H1 (cell line): ENCODE results near the gene CAMK2A. TPM values are rescaled to one million over a fixed set of nuclear protein-coding genes. Genes with fewer than 3 reads are reported as not detected.

Experiments
- CTCF ChIA-PET: fragments of 300-600 bp; sonication (Branson Sonifier 250); formaldehyde crosslinking; loops from one replicate; lab custom pipeline; 2021; ENCODE audit not compliant: partially characterized antibody; lab: Charles Lee
- POLR2A ChIA-PET: fragments of 300-600 bp; sonication (Branson Sonifier 250); formaldehyde crosslinking; loops from one replicate; lab custom pipeline; 2021; ENCODE audit warnings: inconsistent platforms; ENCODE audit not compliant: partially characterized antibody; lab: Charles Lee
- DNase-seq, 2 experiments: peaks; one replicate each; pipeline versions ENCODE4 v3.0.0 to v3.0.0-alpha.2; 2010 to 2022; ENCODE audit warnings: low spot score in 2 of 2, low read depth in 1 of 2, mixed read lengths in 1 of 2
- FAIRE-seq: peaks from 2 replicates; lab custom pipeline; 2011; peaks lifted over from hg19 to GRCh38; lab: Jason Lieb, UNC
- H2AFZ ChIP-seq: 2 replicates; pipeline ENCODE4 v1.8.1; 2012; ENCODE audit warnings: low read length, inconsistent platforms
- H2AK5ac ChIP-seq: 2 replicates; pipeline ENCODE4 v1.6.1; 2013; ENCODE audit warnings: low read depth, low read length
- H2BK120ac ChIP-seq: replicated peaks from 2 replicates; pipeline ENCODE3; 2013; ENCODE audit warnings: low read depth, low read length, inconsistent platforms
- H2BK12ac ChIP-seq: 2 replicates; pipeline ENCODE4 v1.6.1; 2013; ENCODE audit warnings: low read depth, low read length
- H2BK15ac ChIP-seq: 2 replicates; pipeline ENCODE4 v1.6.1; 2013; ENCODE audit warnings: low read length
- H2BK20ac ChIP-seq: 2 replicates; pipeline ENCODE4 v1.6.1; 2013; ENCODE audit warnings: low read length
- H2BK5ac ChIP-seq: 2 replicates; pipeline ENCODE4 v1.6.1; 2013; ENCODE audit warnings: low read depth, low read length
- H3K14ac ChIP-seq: 2 replicates; pipeline ENCODE4 v1.6.1; 2013; ENCODE audit warnings: inconsistent platforms; ENCODE audit not compliant: insufficient read length
- H3K18ac ChIP-seq: 2 replicates; pipeline ENCODE4 v1.6.1; 2013; ENCODE audit warnings: low read length; ENCODE audit errors: extremely low read depth
- H3K23ac ChIP-seq: 2 replicates; pipeline ENCODE4 v1.6.1; 2013; ENCODE audit warnings: inconsistent platforms; ENCODE audit not compliant: insufficient read length
- H3K23me2 ChIP-seq: 2 replicates; pipeline ENCODE4 v1.6.1; 2013; ENCODE audit warnings: low read depth, low read length
- H3K27ac ChIP-seq: 2 replicates; pipeline ENCODE4 v1.6.1; 2011; ENCODE audit warnings: low read depth, low read length, inconsistent platforms
- H3K27me3 ChIP-seq, 4 experiments: replicated peaks in 1 of 4; 1 replicate in 1 of 4; 2 replicates in 3 of 4; pipeline versions ENCODE4 v1.6.1 to v1.8.1; 2011 to 2013; ENCODE audit warnings: low read length in 3 of 4, mild to moderate bottlenecking in 3 of 4, inconsistent platforms in 2 of 4, mixed read lengths in 2 of 4, moderate library complexity in 1 of 4; ENCODE audit not compliant: control insufficient read depth in 3 of 4, insufficient read depth in 3 of 4; ENCODE audit errors: extremely low read depth in 1 of 4
- H3K36me3 ChIP-seq, 4 experiments: 2 replicates each; pipeline versions ENCODE4 v1.6.1 to v1.8.1; 2011 to 2013; ENCODE audit warnings: mild to moderate bottlenecking in 4 of 4, low read length in 3 of 4, moderate library complexity in 2 of 4, control low read depth in 1 of 4, inconsistent platforms in 1 of 4; ENCODE audit not compliant: insufficient read depth in 4 of 4, control insufficient read depth in 2 of 4
- H3K4ac ChIP-seq: replicated peaks from 2 replicates; pipeline ENCODE3; 2013; ENCODE audit warnings: low read length, low read depth, mixed read lengths, inconsistent platforms; ENCODE audit not compliant: insufficient read length
- H3K4me1 ChIP-seq, 4 experiments: replicated peaks in 1 of 4; 1 replicate in 1 of 4; 2 replicates in 3 of 4; pipeline versions ENCODE4 v1.6.1 to v1.8.1; 2011 to 2013; ENCODE audit warnings: low read length in 3 of 4, inconsistent platforms in 2 of 4, mixed read lengths in 1 of 4; ENCODE audit not compliant: insufficient read depth in 4 of 4, control insufficient read depth in 3 of 4
- H3K4me2 ChIP-seq, 2 experiments: 2 replicates each; pipeline versions ENCODE4 v1.6.1 to v1.8.1; 2011 to 2013; ENCODE audit warnings: low read depth in 2 of 2, low read length in 2 of 2, control low read depth in 1 of 2, inconsistent platforms in 1 of 2, mild to moderate bottlenecking in 1 of 2; ENCODE audit not compliant: insufficient read depth in 1 of 2
- H3K4me3 ChIP-seq, 4 experiments: fragments of 200-600, 300-600 bp in 1 of 4; sonication (generic), shearing (Covaris generic), sonication (Bioruptor Twin) in 1 of 4; 2 replicates each; pipeline versions ENCODE4 v1.5.1 to v1.8.1; 2011 to 2016; ENCODE audit warnings: low read length in 4 of 4, low read depth in 3 of 4, control low read depth in 2 of 4, inconsistent platforms in 2 of 4, mild to moderate bottlenecking in 2 of 4, mixed read lengths in 1 of 4, moderate library complexity in 1 of 4; ENCODE audit not compliant: insufficient read depth in 2 of 4; ENCODE audit errors: extremely low read depth in 1 of 4
- H3K56ac ChIP-seq: replicated peaks from 2 replicates; pipeline ENCODE3; 2013; ENCODE audit warnings: low read depth, mild to moderate bottlenecking, mixed read lengths, low read length, inconsistent platforms; ENCODE audit not compliant: insufficient read length
- H3K79me1 ChIP-seq: 2 replicates; pipeline ENCODE4 v1.6.1; 2013; ENCODE audit warnings: low read depth, low read length, control low read depth
- H3K79me2 ChIP-seq, 2 experiments: 2 replicates each; pipeline versions ENCODE4 v1.6.1 to v1.8.1; 2012 to 2013; ENCODE audit warnings: low read length in 2 of 2, mild to moderate bottlenecking in 2 of 2, inconsistent platforms in 1 of 2; ENCODE audit not compliant: insufficient read depth in 2 of 2, control insufficient read depth in 1 of 2
- H3K9ac ChIP-seq, 4 experiments: replicated peaks in 1 of 4; 1 replicate in 1 of 4; 2 replicates in 3 of 4; pipeline versions ENCODE4 v1.6.1 to v1.8.1; 2011 to 2013; ENCODE audit warnings: low read depth in 3 of 4, low read length in 3 of 4, control low read depth in 2 of 4, mild to moderate bottlenecking in 2 of 4, moderate library complexity in 2 of 4, inconsistent platforms in 1 of 4; ENCODE audit errors: extremely low read depth in 1 of 4
- H3K9me3 ChIP-seq, 2 experiments: 2 replicates each; pipeline versions ENCODE4 v1.6.1 to v1.8.1; 2012 to 2013; ENCODE audit warnings: mild to moderate bottlenecking in 2 of 2, moderate library complexity in 2 of 2, control low read depth in 1 of 2, inconsistent platforms in 1 of 2, low read depth in 1 of 2, low read length in 1 of 2, mixed read lengths in 1 of 2; ENCODE audit not compliant: insufficient read depth in 2 of 2
- H4K20me1 ChIP-seq, 2 experiments: replicated peaks in 1 of 2; 2 replicates each; pipeline versions ENCODE3 to v1.8.1; 2011 to 2013; ENCODE audit warnings: inconsistent platforms in 2 of 2, low read length in 2 of 2, mild to moderate bottlenecking in 1 of 2; ENCODE audit not compliant: insufficient read depth in 2 of 2, control insufficient read depth in 1 of 2
- H4K5ac ChIP-seq: 2 replicates; pipeline ENCODE4 v1.6.1; 2013; ENCODE audit warnings: low read length, low read depth, mixed read lengths, inconsistent platforms; ENCODE audit not compliant: insufficient read length
- H4K8ac ChIP-seq: 2 replicates; pipeline ENCODE4 v1.8.0; 2013; ENCODE audit warnings: mild to moderate bottlenecking, moderate library complexity, low read length, inconsistent platforms; ENCODE audit not compliant: insufficient read depth; ENCODE audit errors: extremely low read depth
- H4K91ac ChIP-seq: replicated peaks from 2 replicates; pipeline ENCODE3; 2013; ENCODE audit warnings: low read length, mixed read lengths, inconsistent platforms; ENCODE audit not compliant: insufficient read length
- EZH2 ChIP-seq: fragments of 200-600 bp; sonication (generic); IDR thresholded peaks from 2 replicates; pipeline ENCODE4 v1.7.1; 2012; ENCODE audit warnings: low read depth, mild to moderate bottlenecking, moderate library complexity, low read length, inconsistent platforms; ENCODE audit not compliant: severe bottlenecking
- GABPA ChIP-seq: IDR thresholded peaks from 2 replicates; pipeline ENCODE4 v1.6.1; 2011; ENCODE audit warnings: mild to moderate bottlenecking, low read length, moderate library complexity, borderline replicate concordance; ENCODE audit not compliant: insufficient read depth
- MAFK ChIP-seq: IDR thresholded peaks from 2 replicates; pipeline ENCODE4 v1.6.1; 2012; ENCODE audit warnings: low read depth, mild to moderate bottlenecking, improper control_type of control experiment, low read length
- RFX5 ChIP-seq: IDR thresholded peaks from 2 replicates; pipeline ENCODE4 v1.6.1; 2011; ENCODE audit warnings: low read depth, low read length, improper control_type of control experiment, borderline replicate concordance
- ZNF274 ChIP-seq: IDR thresholded peaks from 2 replicates; pipeline ENCODE4 v1.7.0; 2012; ENCODE audit warnings: low read length, borderline replicate concordance; ENCODE audit errors: extremely low read depth
- WGBS, 2 experiments: shearing (Covaris generic) in 1 of 2; methylation state at CpG; one replicate each; pipeline versions ENCODE4 v1.1.6 to v1.1.7; 2013 to 2015; ENCODE audit warnings: low lambda C conversion rate in 2 of 2, mixed read lengths in 2 of 2, inconsistent platforms in 1 of 2, low coverage in 1 of 2, missing lambda C conversion rate in 1 of 2; ENCODE audit not compliant: insufficient replicate concordance in 2 of 2, insufficient coverage in 1 of 2, insufficient read length in 1 of 2; ENCODE audit errors: extremely low coverage in 1 of 2, missing lambda C conversion rate in 1 of 2; 5-methylcytosine and 5-hydroxymethylcytosine counted together
- polyA plus RNA-seq, 7 experiments: library from polyadenylated mRNA; depleted of rRNA in 3 of 7; stranded (reverse) in 5 of 7; unstranded in 2 of 7; fragments of >200 nt in 5 of 7; fragments of 200-250 nt in 2 of 7; gene quantifications; 1 replicate in 5 of 7; 2 replicates in 1 of 7; 4 replicates in 1 of 7; pipeline versions ENCODE4 v1.2.1 to v1.2.3, GENCODE V29; 2011 to 2013; ENCODE audit warnings: missing spikeins in 2 of 7, mixed read lengths in 2 of 7
- total RNA-seq: library from RNA; stranded (reverse); fragmentation: NEBNext Ultra II Directional; extraction: Animal tissue kit (Norgen Biotek cat#: 25700); gene quantifications from 2 replicates; pipeline ENCODE4 v1.2.1, GENCODE V29; 2021

The CAMK2A gene
- total and polyA plus RNA-seq, 2 of the 8 experiments (the other 6 are each of a cell fraction or from before 2014, with no cell fraction given) = 0.20 to 0.28 TPM

DNA sequence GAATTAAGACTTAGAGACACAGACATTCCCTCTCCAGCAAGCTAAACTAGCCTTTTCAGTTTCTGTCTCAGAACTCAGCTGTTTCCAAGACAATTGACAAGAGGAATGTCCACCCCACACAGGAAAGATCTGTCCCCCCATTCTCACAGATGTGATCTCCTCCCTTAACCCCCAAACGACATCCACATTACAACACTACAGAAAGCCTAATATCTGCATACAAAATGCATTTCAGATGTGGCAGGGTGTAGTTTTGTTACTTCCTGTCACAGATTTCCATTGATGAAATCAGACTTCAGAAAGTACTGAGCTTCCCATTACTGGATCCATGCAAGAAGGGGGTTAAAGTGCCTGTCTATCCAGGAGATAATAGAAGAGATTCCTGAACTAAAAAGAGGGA, 16.0 kb upstream of the CAMK2A start:
- no peak overlapping the region for H2BK20ac ChIP-seq
- WGBS, 2 experiments = 73% methylated on average over 1 of the region's 1 CpG; no CpG with 5 or more reads in 1 of the 2 experiments
- H3K79me1 ChIP-seq = no peaks in the 10 kb centered on the region; the same call in 1 of the 2 replicates
- no peak overlapping the region for H3K56ac ChIP-seq
- H4K8ac ChIP-seq = no peak overlapping the region
- no peak overlapping the region for H3K4me2 ChIP-seq
- H3K4ac ChIP-seq = no peak overlapping the region
- TF ChIP-seq ZNF274 (no peak), GABPA (no peak), RFX5 (no peak), MAFK (no peak), EZH2 (no peak)
- TF ChIP-seq, all 59 proteins: peak for 0
- H3K4me1 ChIP-seq = peaks cover 8 to 23% (median 13%) of the 10 kb centered on the region in 4 experiments
- ChIA-PET POLR2A (interaction anchor here (0.6 to 1.0 kb wide), 2 partner anchors 20 to 269 kb away, joined by 3 read pairs; no protein-coding TSS in a partner anchor), CTCF (interaction anchor here (0.6 to 1.5 kb wide), 2 partner anchors 10 to 1483 kb away, joined by 3 to 6 read pairs; no protein-coding TSS in a partner anchor)
- H3K36me3 ChIP-seq = no peaks in the 10 kb centered on the region
- H2BK15ac ChIP-seq = no peak overlapping the region
- H4K91ac ChIP-seq = no peak overlapping the region
- H3K14ac ChIP-seq = no peak overlapping the region
- no peak overlapping the region for H2AK5ac ChIP-seq
- FAIRE-seq (no peak), DNase-seq (no peak)
- no peaks in the 10 kb centered on the region for H3K9me3 ChIP-seq
- no peaks in the 10 kb centered on the region for H4K20me1 ChIP-seq
- H3K9ac ChIP-seq = no peak overlapping the region
- no peak overlapping the region for H3K27ac ChIP-seq
- H2BK5ac ChIP-seq = no peak overlapping the region
- no peak overlapping the region for H3K23ac ChIP-seq
- no peak overlapping the region for H2BK120ac ChIP-seq
- peaks cover 0 to 12% (median 7%) of the 10 kb centered on the region in 4 experiments; a peak in 5 of 7 replicates for H3K27me3 ChIP-seq
- H3K79me2 ChIP-seq = no peaks in the 10 kb centered on the region
- H2AFZ ChIP-seq = no peak overlapping the region
- H3K18ac ChIP-seq = no peak overlapping the region
- no peak overlapping the region for H2BK12ac ChIP-seq
- H3K4me3 ChIP-seq = no peak overlapping the region
- no peak overlapping the region for H4K5ac ChIP-seq
- H3K23me2 ChIP-seq = peaks cover 10% of the 10 kb centered on the region
